WI38 (cell line): Measurements from ENCODE around the gene SPECC1.
"Not testable (repeated sequence)": the region's sequence is repeated elsewhere in the genome, so short reads cannot be mapped to it uniquely, and the experiment has no call there.

ENCODE experiments used
- H3K4me3 ChIP-seq: 2 replicates; pipeline ENCODE4 v1.5.1; 2011; ENCODE audit warnings: low read depth, mild to moderate bottlenecking, control low read depth, low read length
- CTCF ChIP-seq: IDR thresholded peaks from 2 replicates; pipeline ENCODE4 v1.5.1; 2012; ENCODE audit warnings: low read depth, mild to moderate bottlenecking, control low read depth, low read length

The SPECC1 gene

GRCh38 chr17:20022701-20023100 is 13.5 kb downstream of the SPECC1 start:
- TF ChIP-seq CTCF: no peak
- no peak overlapping the region for H3K4me3 ChIP-seq

- TF ChIP-seq CTCF: no peak
- no peak overlapping the region for H3K4me3 ChIP-seq
These were observed 17.8 kb downstream of the SPECC1 start for GRCh38 chr17:20026960-20027359.

GRCh38 chr17:20028443-20028842 is 19.3 kb downstream of the SPECC1 start:
- no peak overlapping the region for H3K4me3 ChIP-seq
- no peak for TF ChIP-seq CTCF

- TF ChIP-seq CTCF: no peak
- H3K4me3 ChIP-seq: no peak overlapping the region
These were observed 23.5 kb downstream of the SPECC1 start for GRCh38 chr17:20032636-20033035.

GRCh38 chr17:20033415-20033814 is 24.3 kb downstream of the SPECC1 start:
- no peak for TF ChIP-seq CTCF
- H3K4me3 ChIP-seq: no peak overlapping the region

GRCh38 chr17:20035501-20035900 is 26.3 kb downstream of the SPECC1 start:
- no peak for TF ChIP-seq CTCF
- H3K4me3 ChIP-seq: no peak overlapping the region

- not testable (repeated sequence) for H3K4me3 ChIP-seq
These were observed 28.1 kb downstream of the SPECC1 start for GRCh38 chr17:20037286-20037685.

GRCh38 chr17:20039037-20039436 is 29.9 kb downstream of the SPECC1 start:
- no peak overlapping the region for H3K4me3 ChIP-seq
- no peak for TF ChIP-seq CTCF
